CD4-positive, alpha-beta memory T cell (primary cell): ENCODE data around the gene ZP1. TPM values are rescaled to one million over a fixed set of nuclear protein-coding genes. Genes with fewer than 3 reads are reported as not detected.
A peak's percentile ranks its signal among the peaks of the same experiment; 100 is the strongest.

Experiments
- CTCF ChIA-PET: fragments of 350-600 bp; sonication (Branson Sonifier 250); formaldehyde crosslinking; loops from one replicate; lab custom pipeline; 2021; ENCODE audit warnings: inconsistent platforms; ENCODE audit not compliant: partially characterized antibody; lab: Charles Lee
- POLR2A ChIA-PET: fragments of 350-600 bp; sonication (Branson Sonifier 250); formaldehyde crosslinking; loops from one replicate; lab custom pipeline; 2021; ENCODE audit not compliant: partially characterized antibody; lab: Charles Lee
- DNase-seq, 5 donors: peaks; one replicate each; pipeline versions ENCODE4 v3.0.0 to v3.0.0-alpha.2; 2020 to 2022; ENCODE audit warnings: mixed read lengths in 1 of 5
- H3K27ac ChIP-seq: one replicate; pipeline ENCODE4 v1.7.0; 2013; ENCODE audit warnings: low read depth, low read length
- H3K27me3 ChIP-seq: 2 replicates; pipeline ENCODE4 v1.7.0; 2013; ENCODE audit warnings: mild to moderate bottlenecking, low read length, moderate library complexity; ENCODE audit not compliant: insufficient read depth
- H3K36me3 ChIP-seq: 2 replicates; pipeline ENCODE4 v1.7.0; 2013; ENCODE audit warnings: mild to moderate bottlenecking, low read length, moderate library complexity; ENCODE audit not compliant: insufficient read depth
- H3K4me1 ChIP-seq: 2 replicates; pipeline ENCODE4 v1.7.0; 2013; ENCODE audit warnings: mild to moderate bottlenecking, low read length, moderate library complexity; ENCODE audit not compliant: insufficient read depth
- H3K4me3 ChIP-seq, 2 donors: one replicate each; pipeline ENCODE4 v1.7.0; 2013; ENCODE audit warnings: low read length in 2 of 2, mild to moderate bottlenecking in 1 of 2
- H3K9me3 ChIP-seq, 2 donors: one replicate each; pipeline ENCODE4 v1.7.0; 2013; ENCODE audit warnings: low read length in 2 of 2, control low read depth in 1 of 2; ENCODE audit not compliant: control insufficient read depth in 1 of 2
- H3K27ac Mint-ChIP-seq, 7 donors: one replicate each; pipeline ENCODE4 v1.8.0; 2020 to 2021; ENCODE audit warnings: mixed read lengths in 7 of 7, mild to moderate bottlenecking in 6 of 7, inconsistent platforms in 3 of 7, moderate library complexity in 3 of 7
- H3K27me3 Mint-ChIP-seq, 2 donors: one replicate each; pipeline ENCODE4 v1.8.0; 2020 to 2021; ENCODE audit warnings: mixed read lengths in 2 of 2
- H3K36me3 Mint-ChIP-seq, 2 donors: one replicate each; pipeline ENCODE4 v1.8.0; 2020 to 2021; ENCODE audit warnings: mixed read lengths in 2 of 2, inconsistent platforms in 1 of 2, mild to moderate bottlenecking in 1 of 2
- H3K4me1 Mint-ChIP-seq, 4 donors: one replicate each; pipeline ENCODE4 v1.8.0; 2020 to 2021; ENCODE audit warnings: mixed read lengths in 4 of 4, mild to moderate bottlenecking in 1 of 4
- H3K4me3 Mint-ChIP-seq, 8 donors: one replicate each; pipeline ENCODE4 v1.8.0; 2020 to 2021; ENCODE audit warnings: mixed read lengths in 8 of 8, mild to moderate bottlenecking in 7 of 8, moderate library complexity in 6 of 8, inconsistent platforms in 3 of 8
- H3K9me3 Mint-ChIP-seq, 8 donors: one replicate each; pipeline ENCODE4 v1.8.0; 2020 to 2021; ENCODE audit warnings: mixed read lengths in 8 of 8, mild to moderate bottlenecking in 5 of 8, inconsistent platforms in 3 of 8, moderate library complexity in 1 of 8
- intact Hi-C: fragments of 100-400 bp; cut with micrococcal nuclease; formaldehyde crosslinking; loops from one replicate; pipeline ENCODE4 v1.15.1; 2023
- polyA plus RNA-seq, 2 donors: library from polyadenylated mRNA; unstranded; fragments of 300-500 nt; fragmentation: Illumina TruSeq; gene quantifications; one replicate each; pipeline ENCODE4 v1.2.3, GENCODE V29; 2021
- total RNA-seq, 2 experiments: library from RNA; stranded (reverse); gene quantifications; one replicate each; pipeline ENCODE4 v1.2.3, GENCODE V29; 2021

The ZP1 gene
- total and polyA plus RNA-seq, 4 experiments from 2014 or later: 0.33 to 0.50 (median 0.41) TPM; not detected in 1

- Mint-ChIP-seq H3K36me3 (peaks cover 49 to 52% of the 10 kb centered on the region in 2 donors), H3K27me3 (peaks cover 4 to 10% of the 10 kb centered on the region in 2 donors), H3K4me1 (peaks cover 6 to 28% (median 18%) of the 10 kb centered on the region in 4 donors), H3K9me3 (no peaks in the 10 kb centered on the region), H3K27ac (no peak overlapping the region), H3K4me3 (no peak overlapping the region)
- CTCF ChIA-PET: interaction anchor here (1.2 to 1.6 kb wide), 3 partner anchors 10 to 48 kb away, joined by 3 to 4 read pairs (median 4); no protein-coding TSS in a partner anchor
- no peak for DNase-seq
- H3K27ac ChIP-seq: no peak overlapping the region
- peaks cover 11% of the 10 kb centered on the region for H3K27me3 ChIP-seq
- H3K9me3 ChIP-seq: no peaks in the 10 kb centered on the region
- peaks cover 41% of the 10 kb centered on the region for H3K36me3 ChIP-seq
- intact Hi-C loops: no loop called here
- POLR2A ChIA-PET: interaction anchor here (0.6 kb wide), 1 partner anchor 8 kb away, joined by 3 read pairs; no protein-coding TSS in a partner anchor
- H3K4me3 ChIP-seq: no peak overlapping the region
- H3K4me1 ChIP-seq: peaks cover 21% of the 10 kb centered on the region
Measured at GRCh38 chr11:60921777-60922335, 54.5 kb downstream of the ZP1 start.

DNA sequence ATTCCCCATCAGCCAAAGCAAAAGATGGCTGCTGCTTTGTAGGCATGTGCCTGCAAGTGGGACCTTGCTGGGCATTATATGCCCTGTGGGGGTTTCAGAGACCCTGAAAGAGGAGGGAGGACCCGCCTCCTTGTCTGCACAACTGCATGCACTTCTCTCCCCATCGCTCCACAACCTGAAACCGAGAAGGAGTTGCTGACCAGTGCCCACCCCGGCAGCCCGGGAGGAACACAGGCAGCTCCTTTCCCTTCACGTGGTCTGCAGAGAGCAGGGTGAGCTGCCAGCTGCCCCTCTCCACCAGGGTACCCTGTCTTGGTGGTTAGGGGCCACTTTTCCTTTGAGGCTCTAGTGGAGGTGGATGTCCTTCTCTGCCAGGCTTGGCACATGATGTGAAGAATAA is 55.6 kb downstream of the ZP1 start:
- ChIA-PET POLR2A (interaction anchor here (1.4 kb wide), 1 partner anchor 9 kb away, joined by 6 read pairs; the partner anchor contains the start of gene TMEM109), CTCF (interaction anchor here (0.6 to 1.3 kb wide), 2 partner anchors 9 to 536 kb away, joined by 3 read pairs; partner anchors contain the start of gene TMEM109)
- no peak for DNase-seq
- Histone ChIP-seq H3K9me3 (no peaks in the 10 kb centered on the region), H3K4me3 (no peak overlapping the region), H3K36me3 (peaks cover 41% of the 10 kb centered on the region), H3K27me3 (peaks cover 11% of the 10 kb centered on the region), H3K4me1 (peaks cover 20% of the 10 kb centered on the region), H3K27ac (no peak overlapping the region)
- H3K36me3 Mint-ChIP-seq: peaks cover 45 to 46% of the 10 kb centered on the region in 2 donors
- intact Hi-C loops: no loop called here
- H3K4me1 Mint-ChIP-seq: peaks cover 5 to 23% (median 13%) of the 10 kb centered on the region in 4 donors
- H3K4me3 Mint-ChIP-seq: peak overlapping the region in 2 of 8 donors; percentile 35 to 56
- no peak overlapping the region for H3K27ac Mint-ChIP-seq
- peaks cover 4 to 10% of the 10 kb centered on the region in 2 donors for H3K27me3 Mint-ChIP-seq
- no peaks in the 10 kb centered on the region for H3K9me3 Mint-ChIP-seq

DNA sequence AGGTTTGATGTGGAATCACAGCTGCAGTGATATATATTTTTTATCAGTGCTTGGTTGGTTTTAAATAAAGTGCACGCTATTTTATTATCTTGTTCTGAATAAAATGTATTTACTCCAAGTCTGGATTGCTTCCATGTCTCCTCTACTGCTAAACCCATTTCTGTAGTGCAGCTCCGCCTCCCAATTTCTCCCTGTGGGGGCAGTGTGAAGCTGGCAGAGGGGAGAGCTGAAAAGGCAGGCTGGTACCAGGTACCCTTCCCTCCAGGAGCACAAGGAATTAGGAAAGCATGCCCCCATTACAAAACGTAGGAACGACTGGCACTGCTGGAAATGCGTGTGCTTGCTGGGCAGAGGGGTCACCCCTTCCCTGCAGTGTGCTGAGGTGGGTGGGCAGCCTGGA is 56.0 kb downstream of the ZP1 start:
- CTCF ChIA-PET: interaction anchor here (0.6 to 1.3 kb wide), 3 partner anchors 8 to 535 kb away, joined by 3 to 7 read pairs (median 3); partner anchors contain the start of gene TMEM109
- POLR2A ChIA-PET: interaction anchor here (1.4 kb wide), 1 partner anchor 10 kb away, joined by 6 read pairs; the partner anchor contains the start of gene TMEM109
- H3K9me3 ChIP-seq: no peaks in the 10 kb centered on the region
- H3K27ac ChIP-seq: no peak overlapping the region
- H3K4me3 ChIP-seq: no peak overlapping the region
- intact Hi-C loops: no loop called here
- H3K27me3 Mint-ChIP-seq: peaks cover 4 to 10% of the 10 kb centered on the region in 2 donors
- peak overlapping the region in 5 of 8 donors; percentile 35 to 74 (median 56) for H3K4me3 Mint-ChIP-seq
- peaks cover 20% of the 10 kb centered on the region for H3K4me1 ChIP-seq
- DNase-seq: no peak
- peaks cover 11% of the 10 kb centered on the region for H3K27me3 ChIP-seq
- H3K4me1 Mint-ChIP-seq: peaks cover 5 to 23% (median 13%) of the 10 kb centered on the region in 4 donors
- H3K36me3 Mint-ChIP-seq: peaks cover 42 to 46% of the 10 kb centered on the region in 2 donors
- H3K27ac Mint-ChIP-seq: peak overlapping the region in 1 of 7 donors; percentile 47
- H3K9me3 Mint-ChIP-seq: no peaks in the 10 kb centered on the region
- peaks cover 41% of the 10 kb centered on the region for H3K36me3 ChIP-seq

DNA sequence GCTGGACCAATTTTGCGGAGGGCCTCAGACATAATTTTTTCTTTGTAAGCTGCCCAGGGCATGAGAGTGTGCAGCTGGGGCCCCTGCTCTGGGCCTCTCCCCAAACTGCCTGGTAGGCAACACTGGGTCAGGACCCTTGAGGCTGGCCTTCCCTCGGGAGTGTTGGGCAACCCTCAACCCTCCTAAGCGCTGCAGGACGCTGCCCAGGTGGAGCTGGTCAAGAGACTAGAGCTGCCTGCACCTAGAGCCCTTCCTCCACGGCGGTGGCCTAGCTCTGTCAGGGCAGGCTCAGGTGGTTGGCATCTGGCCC is 56.4 kb downstream of the ZP1 start:
- no peak for DNase-seq
- peaks cover 20% of the 10 kb centered on the region for H3K4me1 ChIP-seq
- H3K9me3 ChIP-seq: no peaks in the 10 kb centered on the region
- Mint-ChIP-seq H3K36me3 (peaks cover 41 to 46% of the 10 kb centered on the region in 2 donors), H3K27me3 (peaks cover 4 to 10% of the 10 kb centered on the region in 2 donors), H3K27ac (no peak overlapping the region), H3K4me1 (peaks cover 5 to 23% (median 13%) of the 10 kb centered on the region in 4 donors), H3K4me3 (peak overlapping the region in 7 of 8 donors; percentile 17 to 63 (median 46)), H3K9me3 (no peaks in the 10 kb centered on the region)
- ChIA-PET CTCF (interaction anchor here (0.6 to 1.3 kb wide), 3 partner anchors 8 to 535 kb away, joined by 3 to 7 read pairs (median 3); partner anchors contain the start of gene TMEM109), POLR2A (interaction anchor here (1.0 to 1.4 kb wide), 2 partner anchors 8 to 10 kb away, joined by 3 to 6 read pairs; partner anchors contain the start of gene TMEM109)
- H3K4me3 ChIP-seq: peak overlapping the region in 1 of 2 donors; percentile 32
- H3K27ac ChIP-seq: no peak overlapping the region
- peaks cover 37% of the 10 kb centered on the region for H3K36me3 ChIP-seq
- intact Hi-C loops: no loop called here
- H3K27me3 ChIP-seq: peaks cover 11% of the 10 kb centered on the region

DNA sequence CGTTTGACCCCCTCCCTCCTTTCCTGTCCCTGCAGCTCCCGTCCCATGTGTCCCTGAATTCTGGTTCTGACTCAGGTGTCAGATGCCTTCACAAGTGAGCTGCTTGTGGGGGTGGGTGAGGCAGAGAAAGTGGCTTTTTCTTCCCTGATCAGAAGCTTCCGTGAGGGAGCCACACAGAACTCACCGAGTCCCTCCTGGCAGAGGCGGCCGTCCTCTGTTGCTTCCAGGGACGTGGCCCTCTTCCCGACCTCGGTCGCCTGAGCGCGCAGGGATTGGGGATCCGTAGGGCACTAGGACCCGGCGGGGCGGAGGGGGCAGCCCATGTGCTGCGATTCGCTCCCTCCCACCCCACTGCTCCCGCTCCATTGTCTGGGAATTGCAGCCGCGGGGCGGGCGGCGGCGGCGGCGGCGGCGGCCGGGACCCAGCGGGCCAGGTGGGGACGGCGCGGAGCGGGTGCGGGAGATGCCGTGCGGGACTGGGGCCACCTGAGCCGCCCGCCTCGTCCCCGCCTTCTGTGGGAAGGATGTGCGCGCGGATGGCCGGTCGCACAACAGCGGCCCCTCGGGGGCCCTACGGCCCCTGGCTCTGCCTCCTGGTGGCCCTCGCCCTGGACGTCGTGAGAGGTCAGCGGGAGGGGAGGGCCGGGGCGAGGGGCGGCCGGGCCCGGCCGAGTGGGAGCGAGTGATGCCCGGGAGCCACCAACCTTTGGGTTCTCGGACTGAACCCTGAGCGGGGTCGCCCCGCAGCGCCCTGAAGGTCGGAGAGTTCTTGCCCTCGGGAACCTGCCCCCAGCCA is 57.0 kb downstream of the ZP1 start, which contains the start of gene TMEM132A:
TMEM132A (plus strand) TSS at position 351 of the 796 bp plus-strand sequence; CDS start at position 525, 174 bp downstream.
- Histone ChIP-seq H3K27ac (no peak within 1 kb of the TSS), H3K27me3 (peaks cover 11% of the 10 kb centered on the region), H3K4me3 (peak within 1 kb of the TSS in 1 of 2 donors; percentile 32), H3K4me1 (peaks cover 20% of the 10 kb centered on the region), H3K9me3 (no peaks in the 10 kb centered on the region), H3K36me3 (peaks cover 37% of the 10 kb centered on the region)
- CTCF ChIA-PET: interaction anchor here (1.2 to 1.3 kb wide), 2 partner anchors 9 to 11 kb away, joined by 3 to 7 read pairs; partner anchors contain the start of gene TMEM109
- peaks cover 5 to 23% (median 13%) of the 10 kb centered on the region in 4 donors for H3K4me1 Mint-ChIP-seq
- peak within 1 kb of the TSS in 2 of 7 donors; percentile 47 to 59 for H3K27ac Mint-ChIP-seq
- DNase-seq: peak in 1 of 5 donors; percentile 17
- no peaks in the 10 kb centered on the region for H3K9me3 Mint-ChIP-seq
- intact Hi-C loops: no loop called here
- peaks cover 36 to 42% of the 10 kb centered on the region in 2 donors for H3K36me3 Mint-ChIP-seq
- H3K4me3 Mint-ChIP-seq: peak within 1 kb of the TSS; percentile 35 to 82 (median 70)
- POLR2A ChIA-PET: interaction anchor here (1.0 to 1.4 kb wide), 3 partner anchors 9 to 10 kb away, joined by 3 to 6 read pairs (median 3); partner anchors contain the start of gene TMEM109
- peaks cover 4 to 12% of the 10 kb centered on the region in 2 donors for H3K27me3 Mint-ChIP-seq
